Fibroblast of villous mesenchyme (primary cell): ENCODE results near the gene KRTAP10-1. TPM values are rescaled to one million over a fixed set of nuclear protein-coding genes. Genes with fewer than 3 reads are reported as not detected.

Source experiments
- DNase-seq: peaks from one replicate; pipeline ENCODE4 v3.0.0-alpha.2; 2010; ENCODE audit warnings: low read depth
- H3K4me3 ChIP-seq: 2 replicates; pipeline ENCODE4 v1.5.1; 2011; ENCODE audit warnings: low read depth, mild to moderate bottlenecking, low read length
- CTCF ChIP-seq: IDR thresholded peaks from 2 replicates; pipeline ENCODE4 v1.5.1; 2012; ENCODE audit warnings: low read depth, mild to moderate bottlenecking, low read length; ENCODE audit not compliant: insufficient read depth
- total RNA-seq: library from RNA; depleted of rRNA; stranded (reverse); fragments of >200 nt; gene quantifications from 2 replicates; pipeline ENCODE4 v1.2.3, GENCODE V29; 2012

The KRTAP10-1 gene
- total RNA-seq, 1 donor: not detected

- H3K4me3 ChIP-seq: no peak overlapping the region
- DNase-seq: no peak
- TF ChIP-seq CTCF: no peak
Observed at GRCh38 chr21:44490816-44491215, 49.2 kb downstream of the KRTAP10-1 start.

- no peak for DNase-seq
- no peak overlapping the region for H3K4me3 ChIP-seq
- TF ChIP-seq CTCF: no peak
Observed at GRCh38 chr21:44490405-44490804, 49.6 kb downstream of the KRTAP10-1 start.

- peak; percentile 8 for TF ChIP-seq CTCF
- DNase-seq: no peak
- H3K4me3 ChIP-seq: no peak overlapping the region
Observed at GRCh38 chr21:44489962-44490361, 50.0 kb downstream of the KRTAP10-1 start.

Other genes starting within 250 kb of the KRTAP10-1 start
- gene PFKL, start 240.1 kb downstream of the KRTAP10-1 start, total RNA-seq: 106 and 109 TPM in 2 replicates
- 9.5 and 17.4 TPM in 2 replicates for gene CFAP410, start 200.8 kb downstream of the KRTAP10-1 start, total RNA-seq
- under 0.01 and 0.32 TPM in 2 replicates for gene TRPM2, start 186.6 kb downstream of the KRTAP10-1 start, total RNA-seq
- gene LRRC3, start 84.7 kb downstream of the KRTAP10-1 start, total RNA-seq: under 0.01 and 0.64 TPM in 2 replicates
- gene KRTAP10-2, start 11.3 kb upstream of the KRTAP10-1 start, total RNA-seq: not detected in 2 replicates
- not detected in 2 replicates for gene KRTAP10-3, start 18.6 kb upstream of the KRTAP10-1 start, total RNA-seq
- gene KRTAP10-4, start 33.5 kb upstream of the KRTAP10-1 start, total RNA-seq: not detected in 2 replicates
- gene KRTAP10-5, start 40.4 kb upstream of the KRTAP10-1 start, total RNA-seq: not detected in 2 replicates
- gene KRTAP10-6, start 52.3 kb upstream of the KRTAP10-1 start, total RNA-seq: not detected in 2 replicates
- gene KRTAP10-7, start 60.4 kb upstream of the KRTAP10-1 start, total RNA-seq: not detected in 2 replicates
- not detected in 2 replicates for gene KRTAP10-8, start 71.9 kb upstream of the KRTAP10-1 start, total RNA-seq
- gene KRTAP10-9, start 86.9 kb upstream of the KRTAP10-1 start, total RNA-seq: not detected in 2 replicates
- gene KRTAP10-10, start 97.2 kb upstream of the KRTAP10-1 start, total RNA-seq: not detected in 2 replicates
- gene KRTAP10-11, start 106.2 kb upstream of the KRTAP10-1 start, total RNA-seq: not detected in 2 replicates
- gene KRTAP12-4, start 114.5 kb upstream of the KRTAP10-1 start, total RNA-seq: not detected in 2 replicates
- not detected in 2 replicates for gene KRTAP12-3, start 117.7 kb upstream of the KRTAP10-1 start, total RNA-seq
- gene KRTAP12-2, start 126.7 kb upstream of the KRTAP10-1 start, total RNA-seq: not detected in 2 replicates
- not detected in 2 replicates for gene KRTAP12-1, start 142.0 kb upstream of the KRTAP10-1 start, total RNA-seq
- gene KRTAP10-12, start 157.0 kb upstream of the KRTAP10-1 start, total RNA-seq: not detected in 2 replicates
- gene TSPEAR, start 171.4 kb upstream of the KRTAP10-1 start, total RNA-seq: under 0.01 TPM in 1 of 2 replicates, not detected in the other